ENCODE results near the gene GSK3B. TPM values are rescaled to one million over a fixed set of nuclear protein-coding genes. Genes with fewer than 3 reads are reported as not detected.

GSK3B gene
- polyA plus RNA-seq, 1 donor (not counting 4 experiments of a cell fraction or from before 2014, with no cell fraction given) = 73.3 TPM

DNA sequence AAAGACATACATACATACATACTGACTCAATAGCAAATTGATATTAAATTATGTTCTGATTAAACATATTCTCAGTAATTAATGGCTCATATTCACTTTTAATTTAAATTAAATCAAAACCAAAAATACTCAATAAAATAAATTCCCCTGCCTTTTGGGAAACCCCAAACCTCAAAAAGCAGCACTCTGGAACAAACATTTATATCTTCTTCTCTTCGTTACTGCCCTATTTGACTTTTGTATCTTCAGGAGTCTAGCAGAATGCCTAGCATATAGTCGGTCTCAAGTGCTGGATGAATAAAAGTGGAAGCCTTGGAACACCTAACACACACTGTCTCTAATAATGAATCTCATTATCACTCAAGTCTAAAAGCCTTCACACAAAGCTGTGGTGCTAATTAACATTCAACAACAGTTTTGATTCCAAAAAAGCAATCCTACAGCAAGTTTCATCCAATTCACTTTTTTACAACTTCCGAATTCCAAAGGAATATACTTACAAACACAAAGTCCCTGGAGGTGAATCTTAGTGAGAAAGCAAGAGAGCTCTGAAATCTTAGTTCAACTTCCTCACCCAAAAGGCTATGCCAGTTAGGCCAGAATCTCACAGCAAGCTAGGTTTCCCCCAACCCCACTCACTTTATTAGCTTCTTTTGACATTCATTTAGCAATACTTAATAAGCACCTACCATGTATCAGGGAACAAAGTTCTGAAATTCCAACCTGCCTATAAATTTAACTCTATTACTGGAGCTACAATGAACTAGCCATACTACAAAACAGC is 35.0 kb downstream of the GSK3B start:
- H4K20me1 ChIP-seq (ENCODE audit: control insufficient read depth, extremely low read depth, insufficient read depth, low read length) = peaks cover 25% of the 10 kb centered on the region

DNA sequence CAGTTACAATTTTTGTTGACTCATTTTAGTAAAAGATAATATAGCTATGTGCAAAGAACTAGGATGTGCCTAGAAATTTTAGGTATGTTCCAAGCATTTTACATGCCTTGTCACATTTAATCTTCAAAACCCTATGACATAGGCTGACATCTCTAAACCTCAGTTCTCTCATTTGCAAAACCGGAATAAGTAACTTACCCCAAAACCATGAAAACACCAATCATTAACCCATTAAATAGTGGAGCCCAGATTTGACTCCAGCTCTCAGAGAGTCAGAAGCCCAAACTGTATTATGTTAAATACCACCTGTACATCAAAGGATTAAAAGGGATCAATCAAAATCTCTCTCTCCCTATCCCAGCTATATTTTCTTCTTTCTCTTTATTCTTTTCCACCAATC is 36.6 kb downstream of the GSK3B start:
- DNase-seq (ENCODE audit: low read depth, low spot score) (no peak), FAIRE-seq (no peak)
- TF ChIP-seq EZH2 (IDR thresholded peaks at IDR 0.05; ENCODE audit: low read length) (no peak), CTCF (optimal IDR thresholded peaks at IDR 0.05 in 1 of 3, IDR thresholded peaks at IDR 0.05 in 1 of 3, conservative IDR thresholded peaks at IDR 0.05 in 1 of 3; ENCODE audit: extremely low read depth in 1 of 3, insufficient read depth in 2 of 3, low read length in 3 of 3) (no peak)
- Histone ChIP-seq H3K9ac (ENCODE audit: control insufficient read depth, extremely low read depth, insufficient read depth, low read length) (no peak overlapping the region), H3K79me2 (ENCODE audit: control insufficient read depth, insufficient read depth, low read length) (peaks cover 99% of the 10 kb centered on the region), H3K4me3 (ENCODE audit: control insufficient read depth in 2 of 3, extremely low read depth in 1 of 3, insufficient read depth in 2 of 3, low read depth in 1 of 3, low read length in 3 of 3) (no peak overlapping the region), H3K4me1 (ENCODE audit: control insufficient read depth, extremely low read depth, insufficient read depth, low read length) (peaks cover 5% of the 10 kb centered on the region), H3K27ac (ENCODE audit: control insufficient read depth, insufficient read depth, low read length) (no peak overlapping the region), H3K9me1 (ENCODE audit: control insufficient read depth, extremely low read depth, insufficient read depth, low read length) (no peaks in the 10 kb centered on the region), H4K20me1 (ENCODE audit: control insufficient read depth, extremely low read depth, insufficient read depth, low read length) (peaks cover 17% of the 10 kb centered on the region), H3K4me2 (ENCODE audit: control insufficient read depth, extremely low read depth, insufficient read depth, low read depth, low read length) (no peak overlapping the region), H2AFZ (ENCODE audit: control insufficient read depth, low read length) (no peak overlapping the region), H3K9me3 (ENCODE audit: control insufficient read depth, low read depth, low read length) (no peaks in the 10 kb centered on the region), H3K36me3 (ENCODE audit: control insufficient read depth in 2 of 2, extremely low read depth in 1 of 2, insufficient read depth in 2 of 2, low read length in 2 of 2) (no peaks in the 10 kb centered on the region), H3K27me3 (ENCODE audit: control insufficient read depth, extremely low read depth, insufficient read depth, low read length) (no peaks in the 10 kb centered on the region)
- dilution Hi-C loops (cut with MboI; ENCODE audit: extremely low pct_ligation_motif_present, low sequenced_read_pairs) = no loop called here

More for the DNA sequence above, 35.0 kb downstream of the GSK3B start:
- Histone ChIP-seq H2AFZ (ENCODE audit: control insufficient read depth, low read length) (no peak overlapping the region), H3K9me1 (ENCODE audit: control insufficient read depth, extremely low read depth, insufficient read depth, low read length) (no peaks in the 10 kb centered on the region), H3K79me2 (ENCODE audit: control insufficient read depth, insufficient read depth, low read length) (peaks cover 98% of the 10 kb centered on the region), H3K9ac (ENCODE audit: control insufficient read depth, extremely low read depth, insufficient read depth, low read length) (no peak overlapping the region), H3K27me3 (ENCODE audit: control insufficient read depth, extremely low read depth, insufficient read depth, low read length) (no peaks in the 10 kb centered on the region), H3K4me3 (ENCODE audit: control insufficient read depth in 2 of 3, extremely low read depth in 1 of 3, insufficient read depth in 2 of 3, low read depth in 1 of 3, low read length in 3 of 3) (no peak overlapping the region), H3K9me3 (ENCODE audit: control insufficient read depth, low read depth, low read length) (no peaks in the 10 kb centered on the region), H3K27ac (ENCODE audit: control insufficient read depth, insufficient read depth, low read length) (no peak overlapping the region), H3K36me3 (ENCODE audit: control insufficient read depth in 2 of 2, extremely low read depth in 1 of 2, insufficient read depth in 2 of 2, low read length in 2 of 2) (no peaks in the 10 kb centered on the region), H3K4me2 (ENCODE audit: control insufficient read depth, extremely low read depth, insufficient read depth, low read depth, low read length) (no peak overlapping the region), H3K4me1 (ENCODE audit: control insufficient read depth, extremely low read depth, insufficient read depth, low read length) (peaks cover 5% of the 10 kb centered on the region)
- dilution Hi-C loops (cut with MboI; ENCODE audit: extremely low pct_ligation_motif_present, low sequenced_read_pairs) = no loop called here
- peak; percentile 63 for FAIRE-seq
- no peak for DNase-seq (ENCODE audit: low read depth, low spot score)
- TF ChIP-seq CTCF (optimal IDR thresholded peaks at IDR 0.05 in 1 of 3, IDR thresholded peaks at IDR 0.05 in 1 of 3, conservative IDR thresholded peaks at IDR 0.05 in 1 of 3; ENCODE audit: extremely low read depth in 1 of 3, insufficient read depth in 2 of 3, low read length in 3 of 3) (no peak), EZH2 (IDR thresholded peaks at IDR 0.05; ENCODE audit: low read length) (no peak)
